Suprapubic skin (tissue), 4 donors: ENCODE measurements around the gene VTI1A. TPM values are rescaled to one million over a fixed set of nuclear protein-coding genes. Genes with fewer than 3 reads are reported as not detected.
"Not testable (repeated sequence)": the region's sequence is repeated elsewhere in the genome, so short reads cannot be mapped to it uniquely, and the experiment has no call there.

Source experiments
- DNase-seq, 2 donors: peaks; one replicate each; pipeline ENCODE4 v3.0.0-alpha.2; 2019; ENCODE audit warnings: low spot score in 2 of 2
- H3K27ac ChIP-seq: fragments of 200-600 bp; sonication (generic); one replicate; pipeline ENCODE4 v1.5.1; 2019
- H3K27me3 ChIP-seq: fragments of 200-600 bp; sonication (generic); one replicate; pipeline ENCODE4 v1.5.1; 2019
- H3K36me3 ChIP-seq: fragments of 200-600 bp; sonication (generic); one replicate; pipeline ENCODE4 v1.5.1; 2019
- H3K4me1 ChIP-seq: fragments of 200-600 bp; sonication (generic); one replicate; pipeline ENCODE4 v1.5.1; 2019
- H3K4me3 ChIP-seq: fragments of 200-600 bp; sonication (generic); one replicate; pipeline ENCODE4 v1.5.1; 2019; ENCODE audit warnings: mild to moderate bottlenecking
- H3K9me3 ChIP-seq: fragments of 200-600 bp; sonication (generic); one replicate; pipeline ENCODE4 v1.5.1; 2019
- CTCF ChIP-seq, 2 donors: fragments of 200-600 bp in 1 of 2; fragments of 450-650 bp in 1 of 2; sonication (generic) in 1 of 2; IDR thresholded peaks; one replicate each; pipeline ENCODE4 v1.5.1; 2016 to 2019; ENCODE audit warnings: antibody characterized with exemption in 2 of 2, mild to moderate bottlenecking in 1 of 2, moderate library complexity in 1 of 2
- EP300 ChIP-seq: sonication (generic); formaldehyde crosslinking; IDR thresholded peaks from one replicate; pipeline ENCODE4 v1.6.1; 2017; ENCODE audit warnings: antibody characterized with exemption
- POLR2A ChIP-seq, 2 donors: fragments of 450-650 bp; IDR thresholded peaks; one replicate each; pipeline ENCODE4 v1.6.1; 2017; ENCODE audit warnings: antibody characterized with exemption in 2 of 2, mild to moderate bottlenecking in 2 of 2, moderate library complexity in 2 of 2
- POLR2AphosphoS5 ChIP-seq, 3 donors: sonication (generic); formaldehyde crosslinking; IDR thresholded peaks; one replicate each; pipeline ENCODE4 v1.6.1; 2017; ENCODE audit warnings: antibody characterized with exemption in 3 of 3
- WGBS: methylation state at CpG from one replicate; pipeline ENCODE4 v1.1.5; 2018; 5-methylcytosine and 5-hydroxymethylcytosine counted together
- total RNA-seq, 4 donors: library from RNA; depleted of rRNA; stranded (reverse); fragments of >200 nt; gene quantifications; one replicate each; pipeline ENCODE4 v1.1.0, GENCODE V29; 2016

Gene VTI1A
- total RNA-seq, 4 donors from 2014 or later: 43.0 to 81.0 (median 49.2) TPM

GRCh38 chr10:112497347-112497950, 50.4 kb downstream of the VTI1A start:
- WGBS: 90% methylated on average over 3 of the region's 3 CpGs
- no peak for DNase-seq

GRCh38 chr10:112498806-112499205, 51.8 kb downstream of the VTI1A start:
- no peak overlapping the region for H3K27ac ChIP-seq
- DNase-seq: no peak
- no peaks in the 10 kb centered on the region for H3K4me1 ChIP-seq
- TF ChIP-seq POLR2A (IDR thresholded peaks at IDR 0.05): no peak
- no peak for TF ChIP-seq POLR2AphosphoS5 (IDR thresholded peaks at IDR 0.05)
- TF ChIP-seq EP300: no peak
- no peak for TF ChIP-seq CTCF (IDR thresholded peaks at IDR 0.05)
- H3K27me3 ChIP-seq: no peaks in the 10 kb centered on the region
- H3K36me3 ChIP-seq: no peaks in the 10 kb centered on the region
- no peaks in the 10 kb centered on the region for H3K9me3 ChIP-seq
- no peak overlapping the region for H3K4me3 ChIP-seq
- 83% methylated on average over 1 of the region's 1 CpG for WGBS

More at GRCh38 chr10:112497347-112497950, 50.4 kb downstream of the VTI1A start:
- no peaks in the 10 kb centered on the region for H3K4me1 ChIP-seq
- H3K4me3 ChIP-seq: no peak overlapping the region
- no peaks in the 10 kb centered on the region for H3K27me3 ChIP-seq
- no peaks in the 10 kb centered on the region for H3K36me3 ChIP-seq
- H3K27ac ChIP-seq: no peak overlapping the region
- TF ChIP-seq POLR2AphosphoS5 (IDR thresholded peaks at IDR 0.05) (no peak), POLR2A (IDR thresholded peaks at IDR 0.05) (no peak), EP300 (no peak), CTCF (IDR thresholded peaks at IDR 0.05) (no peak)
- H3K9me3 ChIP-seq: no peaks in the 10 kb centered on the region

GRCh38 chr10:112499985-112500384, 53.0 kb downstream of the VTI1A start:
- H3K36me3 ChIP-seq, DNase-seq, H3K4me1 ChIP-seq, H3K4me3 ChIP-seq, H3K27ac ChIP-seq, H3K9me3 ChIP-seq, H3K27me3 ChIP-seq: not testable (repeated sequence)
- WGBS: 95% methylated on average over 8 of the region's 8 CpGs

GRCh38 chr10:112502536-112502935, 55.5 kb downstream of the VTI1A start:
- TF ChIP-seq CTCF (IDR thresholded peaks at IDR 0.05) (no peak), POLR2A (IDR thresholded peaks at IDR 0.05) (no peak), POLR2AphosphoS5 (IDR thresholded peaks at IDR 0.05) (no peak), EP300 (no peak)

GRCh38 chr10:112503643-112504042, 56.6 kb downstream of the VTI1A start:
- Histone ChIP-seq H3K9me3 (no peaks in the 10 kb centered on the region), H3K36me3 (no peaks in the 10 kb centered on the region), H3K27ac (no peak overlapping the region), H3K4me3 (no peak overlapping the region), H3K4me1 (peaks cover 8% of the 10 kb centered on the region), H3K27me3 (no peaks in the 10 kb centered on the region)
- 94% methylated on average over 2 of the region's 2 CpGs for WGBS
- TF ChIP-seq POLR2AphosphoS5 (IDR thresholded peaks at IDR 0.05): no peak
- no peak for TF ChIP-seq CTCF (IDR thresholded peaks at IDR 0.05)
- DNase-seq: no peak

More at GRCh38 chr10:112502536-112502935, 55.5 kb downstream of the VTI1A start:
- H3K4me3 ChIP-seq: no peak overlapping the region
- DNase-seq: no peak
- no peaks in the 10 kb centered on the region for H3K36me3 ChIP-seq
- 91% methylated on average over 2 of the region's 2 CpGs for WGBS
- H3K27ac ChIP-seq: no peak overlapping the region
- peaks cover 5% of the 10 kb centered on the region for H3K4me1 ChIP-seq
- H3K9me3 ChIP-seq: no peaks in the 10 kb centered on the region
- no peaks in the 10 kb centered on the region for H3K27me3 ChIP-seq

GRCh38 chr10:112507046-112507445, 60.0 kb downstream of the VTI1A start:
- TF ChIP-seq EP300: no peak
- TF ChIP-seq CTCF (IDR thresholded peaks at IDR 0.05): no peak
- no peak for TF ChIP-seq POLR2AphosphoS5 (IDR thresholded peaks at IDR 0.05)
- no peak for TF ChIP-seq POLR2A (IDR thresholded peaks at IDR 0.05)
- DNase-seq: no peak
- Histone ChIP-seq H3K27me3 (no peaks in the 10 kb centered on the region), H3K4me1 (peaks cover 8% of the 10 kb centered on the region), H3K4me3 (no peak overlapping the region), H3K9me3 (no peaks in the 10 kb centered on the region), H3K27ac (peak overlapping the region; percentile 23), H3K36me3 (no peaks in the 10 kb centered on the region)
- WGBS: 55% methylated on average over 4 of the region's 4 CpGs
